HFFc6 (cell line): Measurements from ENCODE around the gene CAMKK2. TPM values are rescaled to one million over a fixed set of nuclear protein-coding genes. Genes with fewer than 3 reads are reported as not detected.

Experiments
- DNase-seq: peaks from one replicate; pipeline ENCODE4 v3.0.0-alpha.2; 2018
- H3K27ac Mint-ChIP-seq: 2 replicates; pipeline ENCODE4 v1.8.0; 2020; ENCODE audit warnings: mild to moderate bottlenecking, mixed read lengths
- H3K27me3 Mint-ChIP-seq: 2 replicates; pipeline ENCODE4 v1.8.0; 2021; ENCODE audit warnings: mild to moderate bottlenecking, moderate library complexity, mixed read lengths; ENCODE audit not compliant: insufficient read depth
- H3K36me3 Mint-ChIP-seq: 2 replicates; pipeline ENCODE4 v1.8.0; 2021; ENCODE audit warnings: low read depth, mixed read lengths
- H3K4me1 Mint-ChIP-seq: 2 replicates; pipeline ENCODE4 v1.8.0; 2020; ENCODE audit warnings: low read depth, mixed read lengths
- H3K4me3 Mint-ChIP-seq: 2 replicates; pipeline ENCODE4 v1.8.0; 2020; ENCODE audit warnings: mild to moderate bottlenecking, moderate library complexity, mixed read lengths
- H3K9me3 Mint-ChIP-seq: 2 replicates; pipeline ENCODE4 v1.8.0; 2020; ENCODE audit warnings: mild to moderate bottlenecking, mixed read lengths
- CTCF ChIP-seq: fragments of 200-600 bp; sonication (generic); IDR thresholded peaks from 2 replicates; pipeline ENCODE4 v1.5.0; 2021; ENCODE audit warnings: antibody characterized with exemption, mild to moderate bottlenecking
- long read RNA-seq: library from polyadenylated mRNA; unstranded; transcript quantifications from one replicate; pipeline ENCODE4 v2.0.0, GENCODE V29; 2019
- total RNA-seq, 6 experiments: library from RNA; stranded (reverse); fragmentation: NEBNext Ultra II Directional; extraction: Animal tissue kit (Norgen Biotek cat#: 25700); gene quantifications; 2 replicates in 1 of 6; 3 replicates in 5 of 6; pipeline ENCODE4 v1.2.3, GENCODE V29; 2021

CAMKK2 gene
- total RNA-seq: 10 to 100 TPM; 27.8 to 35.3 (median 31.1) TPM
- long read RNA-seq, partial matches to known transcripts: 4 of 25 reads
- long read RNA-seq, other reads (novel, unspliced or antisense): 15 of 25 reads

DNA sequence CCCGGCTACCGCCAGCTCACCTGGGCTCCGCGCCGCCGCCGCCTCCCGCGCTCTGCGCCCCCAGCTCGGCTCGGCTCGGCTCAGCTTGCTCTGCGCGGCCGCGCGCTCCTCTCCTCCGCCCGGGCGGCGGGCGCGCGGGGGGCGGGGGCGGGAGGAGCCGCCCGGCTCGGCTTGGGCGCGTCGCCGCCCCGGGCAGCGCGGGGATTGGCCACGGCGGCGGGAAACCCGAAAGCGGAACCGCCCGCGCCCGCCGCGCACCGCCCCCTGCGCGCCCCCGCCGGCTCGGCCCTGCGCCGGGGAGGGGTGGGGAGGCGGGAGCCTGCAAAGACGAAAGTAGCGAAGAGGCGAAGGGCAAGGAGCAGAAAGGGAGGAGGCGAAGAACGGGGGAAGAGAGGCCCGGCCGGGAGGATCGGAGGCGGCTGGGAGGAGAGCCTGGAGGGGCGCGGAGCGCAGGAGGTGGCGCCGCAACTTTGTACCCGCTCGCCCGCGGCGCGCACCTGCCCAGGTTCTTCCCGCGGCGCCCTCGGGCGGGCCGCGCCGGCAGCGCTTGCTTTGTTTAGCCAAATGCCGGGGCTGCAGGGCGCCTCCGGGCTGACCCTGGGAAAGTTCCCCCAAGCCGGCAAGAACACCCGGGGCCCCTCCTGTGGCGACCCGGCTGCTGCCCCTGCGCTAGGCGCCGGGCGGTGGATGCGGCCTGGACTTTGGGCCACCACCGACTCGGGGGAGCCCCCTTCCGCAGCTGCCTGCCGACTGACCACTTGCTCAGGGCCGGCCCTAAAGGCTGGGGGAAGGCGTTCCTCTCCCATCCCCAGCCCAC lies at the start of gene CAMKK2:
Gene CAMKK2 (minus strand): TSS at position 92 of the 817 bp plus-strand sequence. CDS start 22,183 bp downstream, outside the sequence.
- peak; percentile 34 for TF ChIP-seq CTCF
- H3K4me1 Mint-ChIP-seq: peaks cover 12% of the 10 kb centered on the region
- peak within 1 kb of the TSS; percentile 71 for H3K27ac Mint-ChIP-seq
- H3K4me3 Mint-ChIP-seq: peak within 1 kb of the TSS; percentile 92
- H3K36me3 Mint-ChIP-seq: no peaks in the 10 kb centered on the region
- DNase-seq: peak; percentile 50
- no peaks in the 10 kb centered on the region for H3K27me3 Mint-ChIP-seq
- H3K9me3 Mint-ChIP-seq: no peaks in the 10 kb centered on the region

DNA sequence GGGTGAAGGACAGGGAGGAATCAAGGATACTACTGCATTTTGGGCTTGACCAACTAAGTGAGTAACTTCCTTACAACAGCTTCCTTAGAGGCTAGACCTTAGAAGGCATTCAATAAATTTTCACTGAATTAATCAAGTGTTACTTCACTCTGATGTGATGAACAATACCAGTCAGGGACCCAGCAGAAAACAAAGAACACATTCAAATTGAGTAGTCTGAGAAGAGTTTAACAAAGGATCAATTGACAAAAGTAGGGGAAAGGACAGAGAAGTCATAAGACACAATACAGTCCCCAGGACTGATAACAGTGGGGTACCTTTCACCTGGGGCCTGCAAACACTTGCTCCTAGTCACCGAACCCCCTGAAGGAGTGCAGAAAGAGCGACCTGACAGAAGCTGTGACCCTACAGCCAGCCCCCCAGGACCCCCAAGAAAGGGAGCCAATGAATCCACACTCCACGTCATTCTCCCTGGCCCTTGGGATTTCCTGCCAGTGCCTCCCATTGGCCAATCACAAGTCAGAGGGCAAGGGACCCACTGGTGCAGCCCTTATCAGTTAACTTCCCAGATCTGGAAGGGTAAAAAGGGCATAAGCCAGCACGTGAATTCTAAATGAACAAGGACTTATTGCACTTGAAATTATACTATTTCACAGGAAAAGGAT lies 48.8 kb upstream of the CAMKK2 start:
- no peaks in the 10 kb centered on the region for H3K27me3 Mint-ChIP-seq
- no peaks in the 10 kb centered on the region for H3K9me3 Mint-ChIP-seq
- H3K36me3 Mint-ChIP-seq: peaks cover 21% of the 10 kb centered on the region
- H3K4me1 Mint-ChIP-seq: no peaks in the 10 kb centered on the region
- no peak overlapping the region for H3K4me3 Mint-ChIP-seq
- no peak for TF ChIP-seq CTCF
- DNase-seq: no peak
- no peak overlapping the region for H3K27ac Mint-ChIP-seq

GRCh38 chr12:121344506-121344905 lies 48.0 kb upstream of the CAMKK2 start:
- H3K4me1 Mint-ChIP-seq: no peaks in the 10 kb centered on the region
- no peaks in the 10 kb centered on the region for H3K9me3 Mint-ChIP-seq
- no peaks in the 10 kb centered on the region for H3K27me3 Mint-ChIP-seq
- DNase-seq: no peak
- peaks cover 21% of the 10 kb centered on the region for H3K36me3 Mint-ChIP-seq
- no peak overlapping the region for H3K4me3 Mint-ChIP-seq
- no peak for TF ChIP-seq CTCF
- H3K27ac Mint-ChIP-seq: no peak overlapping the region

DNA sequence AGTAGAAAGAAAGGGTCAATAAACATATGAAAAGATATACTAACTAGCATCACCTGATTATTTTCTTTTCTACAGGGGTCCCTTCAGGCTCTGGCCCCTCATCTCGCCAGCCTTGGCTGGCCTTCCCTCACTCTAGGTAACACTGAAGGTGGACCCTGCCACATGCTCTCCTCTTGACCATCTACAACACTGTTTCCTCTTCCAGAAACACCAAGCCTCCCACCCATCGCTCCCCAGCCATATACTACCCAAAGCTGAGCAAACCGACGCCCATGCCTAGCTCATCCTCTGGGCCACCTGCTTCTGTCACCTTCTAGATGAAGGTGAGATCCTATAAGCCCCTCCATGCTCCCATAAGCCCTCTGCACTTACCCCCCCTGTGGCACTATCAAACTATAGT lies 40.9 kb upstream of the CAMKK2 start:
- no peaks in the 10 kb centered on the region for H3K4me1 Mint-ChIP-seq
- no peak overlapping the region for H3K4me3 Mint-ChIP-seq
- peaks cover 14% of the 10 kb centered on the region; the same call in 1 of the 2 replicates for H3K36me3 Mint-ChIP-seq
- TF ChIP-seq CTCF: no peak
- no peak overlapping the region for H3K27ac Mint-ChIP-seq
- peaks cover 3% of the 10 kb centered on the region; the same call in 1 of the 2 replicates for H3K27me3 Mint-ChIP-seq
- no peak for DNase-seq
- H3K9me3 Mint-ChIP-seq: no peaks in the 10 kb centered on the region

DNA sequence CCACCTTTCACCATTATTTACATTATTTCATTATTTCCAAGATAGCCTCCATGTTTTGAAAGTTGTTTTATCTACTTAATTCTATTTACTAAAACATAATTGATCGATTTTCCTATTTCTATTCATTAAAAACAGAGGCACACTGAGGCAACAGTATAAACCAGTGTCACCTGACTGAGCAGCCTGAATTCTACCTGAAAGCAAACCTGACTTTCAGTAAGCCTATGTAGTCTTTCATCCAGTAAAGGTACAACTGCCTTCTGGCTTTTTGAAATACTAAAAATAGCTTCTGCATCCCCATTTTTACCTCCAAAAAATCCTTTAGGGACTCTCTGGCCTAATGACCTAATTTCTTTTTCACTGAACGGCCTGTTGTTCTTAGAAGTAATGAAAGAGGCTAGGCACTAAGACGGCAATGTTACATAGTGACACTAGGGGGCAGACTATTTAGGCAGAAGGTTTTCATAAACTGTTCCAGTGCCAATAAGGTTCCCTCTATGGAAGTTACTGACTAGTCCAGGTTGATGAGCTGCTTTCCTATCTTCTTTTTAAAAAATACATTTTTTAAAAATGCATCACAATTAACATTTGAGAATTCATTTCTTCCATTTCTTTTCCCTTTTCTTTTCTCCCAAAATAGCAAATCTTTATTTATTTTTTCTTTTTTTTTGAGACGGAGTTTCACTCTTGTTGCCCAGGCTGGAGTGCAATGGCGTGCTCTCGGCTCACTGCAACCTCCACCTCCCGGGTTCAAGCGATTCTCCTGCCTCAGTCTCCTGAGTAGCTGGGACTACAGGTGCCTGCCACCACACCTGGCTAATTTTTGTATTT lies 38.2 kb upstream of the CAMKK2 start:
- peak; percentile 92 for TF ChIP-seq CTCF

More for the DNA sequence above, 38.2 kb upstream of the CAMKK2 start:
- Mint-ChIP-seq H3K36me3 (peaks cover 19% of the 10 kb centered on the region; the same call in 1 of the 2 replicates), H3K27me3 (peaks cover 3% of the 10 kb centered on the region; the same call in 1 of the 2 replicates), H3K4me3 (no peak overlapping the region), H3K4me1 (peaks cover 8% of the 10 kb centered on the region; the same call in 1 of the 2 replicates), H3K9me3 (no peaks in the 10 kb centered on the region), H3K27ac (no peak overlapping the region; the same call in 1 of the 2 replicates)
- DNase-seq: peak; percentile 70
